Hepatocyte (in vitro differentiated cells): ENCODE measurements around the gene TXNRD1. TPM values are rescaled to one million over a fixed set of nuclear protein-coding genes. Genes with fewer than 3 reads are reported as not detected.

ENCODE experiments used
- DNase-seq: peaks from one replicate; pipeline ENCODE4 v3.0.0-alpha.2; 2016; ENCODE audit warnings: low spot score
- H2AFZ ChIP-seq: fragments of 200-600 bp; sonication (generic); 2 replicates; pipeline ENCODE4 v1.6.0; 2016; ENCODE audit warnings: antibody characterized with exemption, mild to moderate bottlenecking
- H3K27ac ChIP-seq: fragments of 200-600 bp; sonication (generic); 2 replicates; pipeline ENCODE4 v1.5.1; 2016; ENCODE audit warnings: mild to moderate bottlenecking
- H3K27me3 ChIP-seq: fragments of 200-600 bp; sonication (generic); 2 replicates; pipeline ENCODE4 v1.6.1; 2016
- H3K36me3 ChIP-seq: fragments of 200-600 bp; sonication (generic); replicated peaks from 2 replicates; pipeline ENCODE4 v1.5.1; 2016; ENCODE audit warnings: low read depth; ENCODE audit not compliant: insufficient read depth
- H3K4me1 ChIP-seq: fragments of 200-600 bp; sonication (generic); 2 replicates; pipeline ENCODE4 v1.5.1; 2016; ENCODE audit warnings: mild to moderate bottlenecking, moderate library complexity; ENCODE audit not compliant: insufficient read depth
- H3K4me2 ChIP-seq: fragments of 200-600 bp; sonication (generic); 2 replicates; pipeline ENCODE4 v1.6.0; 2016
- H3K4me3 ChIP-seq: fragments of 200-600 bp; sonication (generic); 2 replicates; pipeline ENCODE4 v1.5.1; 2016; ENCODE audit warnings: mild to moderate bottlenecking
- H3K79me2 ChIP-seq: fragments of 200-600 bp; sonication (generic); 2 replicates; pipeline ENCODE4 v1.6.0; 2017; ENCODE audit warnings: mild to moderate bottlenecking
- H3K9me2 ChIP-seq: fragments of 200-600 bp; sonication (generic); replicated peaks from 2 replicates; pipeline ENCODE4 v1.6.0; 2017; ENCODE audit warnings: mild to moderate bottlenecking; ENCODE audit not compliant: insufficient read depth
- H3K9me3 ChIP-seq: fragments of 200-600 bp; sonication (generic); 2 replicates; pipeline ENCODE4 v1.5.1; 2016; ENCODE audit warnings: low read depth, mild to moderate bottlenecking
- H4K20me1 ChIP-seq: fragments of 200-600 bp; sonication (generic); 2 replicates; pipeline ENCODE4 v1.6.0; 2016; ENCODE audit warnings: mild to moderate bottlenecking; ENCODE audit not compliant: insufficient read depth, poor library complexity, severe bottlenecking
- EZH2 ChIP-seq: fragments of 200-600 bp; sonication (generic); IDR thresholded peaks from 2 replicates; pipeline ENCODE4 v1.6.1; 2016; ENCODE audit warnings: antibody characterized with exemption, mild to moderate bottlenecking, borderline replicate concordance
- EZH2phosphoT487 ChIP-seq: fragments of 200-600 bp; sonication (generic); IDR thresholded peaks from one replicate; pipeline ENCODE4 v1.6.1; 2018; ENCODE audit warnings: antibody characterized with exemption, mild to moderate bottlenecking, low read depth, moderate library complexity; ENCODE audit not compliant: unreplicated experiment, severe bottlenecking
- WGBS: methylation state at CpG from one replicate; pipeline ENCODE4 v1.1.6; 2016; ENCODE audit warnings: low lambda C conversion rate; ENCODE audit errors: missing lambda C conversion rate; 5-methylcytosine and 5-hydroxymethylcytosine counted together
- polyA plus RNA-seq: library from polyadenylated mRNA; unstranded; fragments of >200 nt; fragmentation: Nextera tagmentation; extraction: Ambion mirVana; gene quantifications from 2 replicates; pipeline ENCODE4 v1.2.1, GENCODE V29; 2016
- total RNA-seq: library from RNA; depleted of rRNA; stranded (reverse); fragments of >200 nt; gene quantifications from 2 replicates; pipeline ENCODE4 v1.2.3, GENCODE V29; 2014
- TF ChIP-seq, protein P1 (sequence below): fragments of 200-600 bp; sonication (generic); IDR thresholded peaks from 2 replicates; pipeline ENCODE4 v1.5.1; 2016; ENCODE audit warnings: antibody characterized with exemption, mild to moderate bottlenecking; ENCODE audit not compliant: poor library complexity

Gene TXNRD1
- total and polyA plus RNA-seq, 2 experiments from 2014 or later: 49.8 to 113 TPM

DNA sequence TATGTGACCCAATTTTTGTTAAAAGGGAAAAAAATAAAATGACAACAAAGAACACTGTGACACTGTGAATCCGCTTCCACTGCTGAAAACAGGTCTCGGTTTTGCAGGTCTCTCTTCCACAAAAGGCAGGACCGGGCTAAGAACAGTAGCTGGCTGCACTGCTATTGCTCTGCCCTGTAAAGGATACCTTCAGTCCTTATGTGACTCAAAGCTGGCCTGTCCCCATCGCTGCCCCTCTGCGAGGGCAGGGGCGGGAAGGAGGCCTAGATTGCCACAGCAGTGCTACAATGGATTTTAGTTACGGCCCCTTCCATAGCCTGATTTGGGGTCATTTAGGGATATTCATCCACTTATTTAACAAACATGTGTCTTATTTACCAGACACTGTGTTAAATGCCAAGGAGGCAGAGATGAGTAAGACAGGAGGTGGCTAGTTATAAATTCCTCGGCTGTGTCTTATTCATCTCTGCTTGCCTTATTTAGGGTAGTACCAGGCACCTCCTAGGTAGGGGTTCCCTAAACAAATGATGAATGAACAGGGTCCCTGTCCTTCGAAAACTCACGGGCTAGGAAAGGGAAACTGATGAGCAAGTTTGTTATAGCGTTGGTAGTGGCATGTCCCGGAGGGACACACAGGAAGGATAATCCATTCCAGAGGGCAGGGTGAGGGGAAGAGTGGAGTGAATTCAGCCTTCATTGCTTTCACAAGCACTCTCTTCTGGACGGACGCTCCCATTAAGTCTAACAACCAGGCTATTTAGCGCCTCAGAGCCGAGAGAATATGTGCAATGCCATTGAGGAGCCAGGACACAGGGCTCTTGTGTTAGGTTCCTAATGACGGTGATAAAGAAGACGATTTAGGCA lies 161.3 kb downstream of the TXNRD1 start:
- H3K4me1 ChIP-seq: no peaks in the 10 kb centered on the region
- 88% methylated on average over 18 of the region's 18 CpGs for WGBS
- no peaks in the 10 kb centered on the region for H3K36me3 ChIP-seq
- DNase-seq: no peak
- no peaks in the 10 kb centered on the region for H4K20me1 ChIP-seq
- TF ChIP-seq EZH2phosphoT487 (no peak), EZH2 (no peak)
- TF ChIP-seq, protein P1, sequence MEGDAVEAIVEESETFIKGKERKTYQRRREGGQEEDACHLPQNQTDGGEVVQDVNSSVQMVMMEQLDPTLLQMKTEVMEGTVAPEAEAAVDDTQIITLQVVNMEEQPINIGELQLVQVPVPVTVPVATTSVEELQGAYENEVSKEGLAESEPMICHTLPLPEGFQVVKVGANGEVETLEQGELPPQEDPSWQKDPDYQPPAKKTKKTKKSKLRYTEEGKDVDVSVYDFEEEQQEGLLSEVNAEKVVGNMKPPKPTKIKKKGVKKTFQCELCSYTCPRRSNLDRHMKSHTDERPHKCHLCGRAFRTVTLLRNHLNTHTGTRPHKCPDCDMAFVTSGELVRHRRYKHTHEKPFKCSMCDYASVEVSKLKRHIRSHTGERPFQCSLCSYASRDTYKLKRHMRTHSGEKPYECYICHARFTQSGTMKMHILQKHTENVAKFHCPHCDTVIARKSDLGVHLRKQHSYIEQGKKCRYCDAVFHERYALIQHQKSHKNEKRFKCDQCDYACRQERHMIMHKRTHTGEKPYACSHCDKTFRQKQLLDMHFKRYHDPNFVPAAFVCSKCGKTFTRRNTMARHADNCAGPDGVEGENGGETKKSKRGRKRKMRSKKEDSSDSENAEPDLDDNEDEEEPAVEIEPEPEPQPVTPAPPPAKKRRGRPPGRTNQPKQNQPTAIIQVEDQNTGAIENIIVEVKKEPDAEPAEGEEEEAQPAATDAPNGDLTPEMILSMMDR: no peak
- no peak overlapping the region for H3K4me3 ChIP-seq
- H3K79me2 ChIP-seq: no peaks in the 10 kb centered on the region
- no peak overlapping the region for H3K4me2 ChIP-seq
- H2AFZ ChIP-seq: no peak overlapping the region
- no peaks in the 10 kb centered on the region for H3K9me2 ChIP-seq
- H3K27ac ChIP-seq: no peak overlapping the region
- H3K9me3 ChIP-seq: no peaks in the 10 kb centered on the region
- H3K27me3 ChIP-seq: no peaks in the 10 kb centered on the region

DNA sequence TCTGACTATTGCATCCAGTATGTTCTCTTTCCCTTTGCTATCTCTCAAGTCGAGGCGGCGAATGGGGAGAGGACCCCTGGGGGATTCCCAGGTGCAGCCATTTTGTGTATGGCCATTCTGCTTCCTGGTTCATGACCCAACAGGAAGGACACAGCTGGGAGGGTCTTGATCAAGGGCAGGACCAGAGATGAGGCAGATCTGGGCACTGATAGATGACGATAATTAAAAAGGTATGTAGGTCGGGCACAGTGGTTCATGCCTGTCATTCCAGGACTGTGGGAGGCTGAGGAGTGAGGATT lies 161.9 kb downstream of the TXNRD1 start:
- Histone ChIP-seq H3K36me3 (no peaks in the 10 kb centered on the region), H3K4me1 (no peaks in the 10 kb centered on the region), H3K4me3 (no peak overlapping the region), H3K4me2 (no peak overlapping the region), H2AFZ (no peak overlapping the region), H3K27ac (no peak overlapping the region), H3K9me2 (no peaks in the 10 kb centered on the region), H3K79me2 (no peaks in the 10 kb centered on the region), H3K9me3 (no peaks in the 10 kb centered on the region), H3K27me3 (no peaks in the 10 kb centered on the region), H4K20me1 (no peaks in the 10 kb centered on the region)
- DNase-seq: no peak
- TF ChIP-seq, protein P1: no peak
- no peak for TF ChIP-seq EZH2
- TF ChIP-seq EZH2phosphoT487: no peak
- WGBS: 82% methylated on average over 5 of the region's 5 CpGs

DNA sequence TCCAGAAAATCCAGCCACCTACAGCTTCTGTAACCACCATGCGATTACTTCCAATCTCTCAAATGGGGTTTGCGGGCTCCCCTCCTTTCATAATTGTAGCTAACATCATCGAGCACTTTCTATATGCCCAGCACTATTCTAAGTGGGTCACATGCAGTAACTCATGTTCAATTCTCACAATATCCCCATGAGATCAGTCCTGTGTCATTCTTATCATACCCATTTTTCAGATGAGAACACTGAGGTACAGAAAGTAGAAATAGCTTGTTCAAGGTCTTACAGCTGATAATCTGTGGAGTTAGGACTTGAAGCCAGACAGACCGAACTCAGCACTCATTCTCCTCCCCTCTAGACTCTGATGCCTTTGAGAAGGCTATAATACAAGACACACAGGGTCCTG lies 162.8 kb downstream of the TXNRD1 start:
- Histone ChIP-seq H2AFZ (no peak overlapping the region), H3K79me2 (no peaks in the 10 kb centered on the region), H3K36me3 (no peaks in the 10 kb centered on the region), H3K4me1 (no peaks in the 10 kb centered on the region), H3K4me3 (no peak overlapping the region), H3K9me2 (no peaks in the 10 kb centered on the region), H4K20me1 (no peaks in the 10 kb centered on the region), H3K27ac (no peak overlapping the region), H3K4me2 (no peak overlapping the region), H3K27me3 (no peaks in the 10 kb centered on the region), H3K9me3 (no peaks in the 10 kb centered on the region)
- no peak for DNase-seq
- TF ChIP-seq EZH2: no peak
- TF ChIP-seq EZH2phosphoT487: no peak
- TF ChIP-seq, protein P1: no peak
- WGBS: 97% methylated on average over 4 of the region's 4 CpGs
